Measurements from ENCODE around the gene GRSF1.
"Not testable (repeated sequence)": the region's sequence is repeated elsewhere in the genome, so short reads cannot be mapped to it uniquely, and the experiment has no call there.

The GRSF1 gene

DNA sequence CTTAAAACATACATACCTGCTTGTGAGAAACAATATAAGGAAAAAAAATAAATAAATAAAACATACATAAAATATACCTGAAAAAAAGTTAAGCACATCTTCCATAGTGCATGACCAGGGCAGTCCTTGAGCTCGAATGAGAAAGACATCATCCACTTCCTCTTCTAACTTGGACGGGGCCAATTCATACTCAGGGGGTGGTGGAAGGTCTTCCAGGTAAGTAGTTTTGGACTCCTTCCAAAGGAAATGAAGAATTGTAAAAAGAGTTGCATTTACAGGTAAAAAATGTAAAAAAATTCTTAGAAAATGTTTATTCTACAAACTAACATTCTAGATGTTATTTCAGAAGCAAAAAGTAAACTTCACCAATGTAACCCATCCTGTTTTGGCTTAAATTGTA is 3.6 kb downstream of the GRSF1 start:
- no peak for DNase-seq (ENCODE audit: low read depth in 3 of 3)

DNA sequence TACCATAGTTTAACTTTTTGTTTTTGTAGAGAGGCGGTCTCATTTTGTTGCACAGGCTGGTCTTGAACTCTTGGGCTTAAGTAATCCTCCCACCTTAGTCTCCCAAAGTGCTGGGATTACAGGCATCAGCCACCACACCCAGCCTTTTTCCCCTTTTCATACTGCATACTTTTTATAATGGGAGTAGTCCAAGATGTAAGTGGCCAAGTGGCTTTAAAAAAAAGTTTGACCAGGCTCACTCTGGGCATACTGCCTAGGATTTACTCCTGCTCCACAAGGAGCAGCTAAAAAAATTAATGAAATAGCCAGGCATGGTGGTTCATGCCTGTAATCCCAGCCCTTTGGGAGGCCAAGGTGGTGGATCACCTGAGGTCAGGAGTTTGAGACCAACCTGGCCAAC is 6.0 kb downstream of the GRSF1 start:
- no peak for DNase-seq (ENCODE audit: low read depth in 3 of 3)

GRCh38 chr4:70831293-70831692 is 8.4 kb downstream of the GRSF1 start:
- no peak for DNase-seq (ENCODE audit: low read depth in 3 of 3)

GRCh38 chr4:70830054-70830453 is 9.6 kb downstream of the GRSF1 start:
- DNase-seq (ENCODE audit: low read depth in 3 of 3), result no peak

- no peak for DNase-seq (ENCODE audit: low read depth in 3 of 3)
Measured at GRCh38 chr4:70829492-70829891, 10.2 kb downstream of the GRSF1 start.

GRCh38 chr4:70829015-70829414 is 10.7 kb downstream of the GRSF1 start:
- DNase-seq (ENCODE audit: low read depth in 3 of 3), result no peak

GRCh38 chr4:70818921-70819320 is 20.8 kb downstream of the GRSF1 start:
- DNase-seq (ENCODE audit: low read depth in 3 of 3), result no peak

- DNase-seq (ENCODE audit: low read depth in 3 of 3), result no peak
Measured at GRCh38 chr4:70818173-70818855, 21.4 kb downstream of the GRSF1 start.

DNA sequence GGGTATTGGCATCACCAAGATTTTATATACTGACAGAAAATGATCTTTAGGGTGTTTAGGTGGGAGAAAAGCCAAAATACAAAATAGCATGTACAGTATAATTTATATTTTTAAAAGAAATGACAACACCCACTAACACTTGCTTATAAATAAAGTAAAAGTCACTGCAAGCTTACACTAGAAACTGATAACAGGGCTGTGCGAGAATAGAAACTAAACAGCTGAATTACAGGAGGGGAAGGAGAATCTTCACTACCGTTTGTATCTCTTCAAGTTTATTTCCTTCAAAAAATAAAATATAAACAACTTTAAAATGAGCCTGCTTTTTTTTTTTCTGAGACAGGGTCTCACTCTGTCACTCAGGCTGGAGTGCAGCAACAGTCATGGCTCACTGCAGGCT is 22.8 kb downstream of the GRSF1 start:
- DNase-seq (ENCODE audit: low read depth in 3 of 3), result no peak

GRCh38 chr4:70815370-70815769 is 24.3 kb downstream of the GRSF1 start:
- no peak for DNase-seq (ENCODE audit: low read depth in 3 of 3)

GRCh38 chr4:70808151-70808550 is 31.5 kb downstream of the GRSF1 start:
- DNase-seq (ENCODE audit: low read depth in 3 of 3), result no peak

- DNase-seq (ENCODE audit: low read depth in 3 of 3), result no peak
Measured at GRCh38 chr4:70802928-70803580, 36.6 kb downstream of the GRSF1 start.

- DNase-seq (ENCODE audit: low read depth in 3 of 3), result no peak
Measured at GRCh38 chr4:70801265-70801809, 38.4 kb downstream of the GRSF1 start.

DNA sequence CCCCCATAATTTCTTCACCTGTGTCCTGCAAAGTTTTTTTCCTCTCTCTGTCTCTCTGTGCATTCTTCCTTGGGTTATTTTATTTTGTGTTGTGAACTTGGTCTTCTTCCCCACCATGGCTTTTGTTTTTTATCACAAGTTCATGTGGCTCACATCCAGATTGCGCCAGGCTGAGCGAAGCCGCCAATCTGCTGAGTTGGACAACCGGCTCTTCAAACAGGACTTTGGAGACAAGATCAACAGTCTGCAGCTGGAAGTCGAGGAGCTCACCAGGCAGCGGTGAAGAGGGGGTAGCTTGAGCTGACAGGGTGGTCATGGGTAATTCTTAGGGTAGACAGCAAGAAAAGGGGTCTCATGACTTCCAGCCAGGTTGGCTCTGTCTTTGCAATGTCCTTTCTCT is 46.1 kb downstream of the GRSF1 start:
- no peak for DNase-seq (ENCODE audit: low read depth in 3 of 3)

DNA sequence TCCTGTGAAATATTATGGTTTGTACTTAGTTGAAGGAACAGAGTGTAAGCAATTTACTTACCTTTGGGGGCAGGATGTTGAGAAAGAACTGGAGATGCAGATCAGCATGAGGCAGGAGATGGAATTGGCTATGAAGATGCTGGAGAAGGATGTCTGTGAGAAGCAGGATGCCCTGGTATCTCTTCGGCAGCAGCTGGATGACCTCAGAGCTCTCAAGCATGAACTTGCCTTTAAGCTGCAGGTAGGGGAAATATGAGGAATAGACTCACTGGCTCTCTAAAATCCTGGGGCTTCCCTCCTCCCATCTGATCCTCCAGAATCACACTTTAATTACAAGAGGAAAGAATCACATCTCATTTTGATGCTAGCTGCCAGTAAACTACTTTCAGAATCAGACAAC is 51.0 kb downstream of the GRSF1 start:
- DNase-seq (ENCODE audit: low read depth in 3 of 3), result no peak

DNA sequence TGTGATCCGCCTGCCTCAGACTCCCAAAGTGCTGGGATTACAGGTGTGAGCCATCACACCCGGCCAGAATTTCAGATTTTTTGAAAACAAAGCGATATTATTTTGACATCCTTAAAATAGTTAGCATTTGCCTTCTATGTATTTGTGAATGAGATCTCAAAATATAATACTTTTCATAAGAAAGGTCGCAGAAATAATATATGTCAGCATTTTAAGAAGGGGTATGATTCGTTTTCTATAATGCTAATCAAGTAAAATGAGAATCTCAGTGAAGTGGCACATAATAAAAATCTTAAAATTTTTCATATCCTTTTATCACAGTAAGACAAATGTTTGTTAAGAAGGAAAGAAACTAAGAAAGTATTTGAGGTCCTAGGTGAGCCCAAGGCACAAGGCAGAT is 52.2 kb downstream of the GRSF1 start:
- no peak for DNase-seq (ENCODE audit: low read depth in 3 of 3)

DNA sequence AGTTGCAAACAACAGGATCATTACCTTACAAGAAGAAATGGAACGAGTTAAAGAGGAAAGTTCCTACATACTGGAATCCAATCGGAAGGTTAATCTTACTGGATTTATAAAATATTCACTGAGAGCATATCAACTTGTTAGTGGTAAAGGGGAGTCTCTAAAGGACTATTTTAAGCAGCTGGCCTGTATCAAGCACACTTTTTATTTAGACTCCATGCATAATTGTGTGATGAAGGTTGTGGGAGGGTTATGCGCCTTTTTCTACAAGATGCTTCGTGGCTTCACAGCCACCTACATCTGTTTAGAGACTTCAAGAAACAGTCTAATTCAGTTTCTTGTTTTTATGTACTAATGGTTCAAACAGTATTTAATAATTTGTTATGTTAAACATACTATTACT is 56.6 kb downstream of the GRSF1 start:
- no peak for DNase-seq (ENCODE audit: low read depth in 3 of 3)

- no peak for DNase-seq (ENCODE audit: low read depth in 3 of 3)
Measured at GRCh38 chr4:70778888-70779422, 60.7 kb downstream of the GRSF1 start.

GRCh38 chr4:70772929-70773555 is 66.6 kb downstream of the GRSF1 start:
- no peak for DNase-seq (ENCODE audit: low read depth in 3 of 3)

- not testable (repeated sequence) for DNase-seq (ENCODE audit: low read depth in 3 of 3)
Measured at GRCh38 chr4:70769396-70769795, 70.3 kb downstream of the GRSF1 start.

GRCh38 chr4:70768301-70768948 is 71.3 kb downstream of the GRSF1 start:
- DNase-seq (ENCODE audit: low read depth in 3 of 3), result no peak
